ENCODE results near the gene ABLIM2.

GRCh38 chr4:8195431-8195830 lies 36.8 kb upstream of the ABLIM2 start:
- TF ChIP-seq RFX5 (IDR thresholded peaks at IDR 0.05; ENCODE audit: borderline replicate concordance, low read depth, low read length), result no peak
- TF ChIP-seq CTCF (IDR thresholded peaks at IDR 0.05; ENCODE audit: control extremely low read depth in 1 of 3, insufficient read depth in 1 of 3, low read depth in 1 of 3, low read length in 3 of 3), result no peak
- no peak for TF ChIP-seq CEBPB (IDR thresholded peaks at IDR 0.05; ENCODE audit: low read depth, low read length)
- TF ChIP-seq CBX5 (IDR thresholded peaks at IDR 0.05; ENCODE audit: low read depth, low read length), result no peak
- TF ChIP-seq CHD2 (IDR thresholded peaks at IDR 0.05; ENCODE audit: low read length), result no peak
- no peak for TF ChIP-seq POLR2AphosphoS5 (IDR thresholded peaks at IDR 0.05; ENCODE audit: low read depth, low read length)
- no peak for TF ChIP-seq SP1 (IDR thresholded peaks at IDR 0.05; ENCODE audit: low read depth, low read length)
- no peak for TF ChIP-seq KDM5A (IDR thresholded peaks at IDR 0.05; ENCODE audit: low read length)
- no peak for TF ChIP-seq POLR2A (IDR thresholded peaks at IDR 0.05; ENCODE audit: control extremely low read depth in 1 of 2, low read depth in 2 of 2, low read length in 2 of 2)
- TF ChIP-seq SIN3A (conservative IDR thresholded peaks at IDR 0.05 in 1 of 2, IDR thresholded peaks at IDR 0.05 in 1 of 2; ENCODE audit: low read depth in 1 of 2, low read length in 2 of 2), result no peak
- TF ChIP-seq TEAD4 (IDR thresholded peaks at IDR 0.05; ENCODE audit: low read depth, low read length), result no peak
- TF ChIP-seq E2F6 (IDR thresholded peaks at IDR 0.05), result no peak
- TF ChIP-seq ZNF274 (IDR thresholded peaks at IDR 0.05; ENCODE audit: borderline replicate concordance, extremely low read depth, low read length), result no peak
- TF ChIP-seq SAP30 (IDR thresholded peaks at IDR 0.05; ENCODE audit: insufficient read depth, insufficient replicate concordance, low read length), result no peak

Data from H1 (cell line).